COLO668 (cell line): Measurements from ENCODE around the gene P4HA2.
"Not testable (repeated sequence)": the region's sequence is repeated elsewhere in the genome, so short reads cannot be mapped to it uniquely, and the experiment has no call there.

ENCODE experiments used
- DNase-seq: peaks from one replicate; lab custom pipeline; 2025; ENCODE audit not compliant: unreplicated experiment; lab: John Stamatoyannopoulos, UW

The P4HA2 gene

GRCh38 chr5:132150565-132150964, 77.1 kb downstream of the P4HA2 start:
- DNase-seq = no peak

GRCh38 chr5:132147663-132148062, 80.0 kb downstream of the P4HA2 start:
- DNase-seq = no peak

- not testable (repeated sequence) for DNase-seq
Measured at GRCh38 chr5:132145326-132145725, 82.3 kb downstream of the P4HA2 start.

- DNase-seq = no peak
Measured at GRCh38 chr5:132143148-132143547, 84.5 kb downstream of the P4HA2 start.

- DNase-seq = no peak
Measured at GRCh38 chr5:132142459-132142858, 85.2 kb downstream of the P4HA2 start.
